OCI-LY7 (cell line): ENCODE data around the gene EDEM2. TPM values are rescaled to one million over a fixed set of nuclear protein-coding genes. Genes with fewer than 3 reads are reported as not detected.
"Not testable (repeated sequence)": the region's sequence is repeated elsewhere in the genome, so short reads cannot be mapped to it uniquely, and the experiment has no call there.

ENCODE experiments used
- BruUV-seq: library from RNA; stranded (reverse); fragments of 400-500 nt; replicated peaks from 2 replicates; lab custom pipeline; 2021; lab: Mats Ljungman, UMichigan
- CTCF ChIA-PET: fragments of 300-600 bp; sonication (Branson Sonifier 250); formaldehyde crosslinking; loops from one replicate; lab custom pipeline; 2022; ENCODE audit warnings: antibody characterized with exemption; ENCODE audit not compliant: unreplicated experiment; lab: Charles Lee
- POLR2A ChIA-PET: fragments of 300-600 bp; sonication (Branson Sonifier 250); formaldehyde crosslinking; loops from one replicate; lab custom pipeline; 2022; ENCODE audit warnings: antibody characterized with exemption; lab: Charles Lee
- DNase-seq: peaks from one replicate; pipeline ENCODE4 v3.0.0-alpha.2; 2015; ENCODE audit warnings: low spot score
- H2AFZ ChIP-seq: fragments of 200-600 bp; sonication (generic), shearing (Covaris generic); 2 replicates; pipeline ENCODE4 v1.6.1; 2014; ENCODE audit warnings: mild to moderate bottlenecking, antibody characterized with exemption, low read length, moderate library complexity
- H3K27ac ChIP-seq: fragments of 200-600 bp; sonication (generic); 2 replicates; pipeline ENCODE4 v1.5.1; 2014; ENCODE audit warnings: mixed run types, low read depth, mild to moderate bottlenecking, moderate library complexity, low read length, inconsistent platforms; ENCODE audit not compliant: poor library complexity, severe bottlenecking
- H3K36me3 ChIP-seq: fragments of 200-600 bp; sonication (generic); 2 replicates; pipeline ENCODE4 v1.6.1; 2014; ENCODE audit warnings: mild to moderate bottlenecking, antibody characterized with exemption, low read length, moderate library complexity, mixed read lengths; ENCODE audit not compliant: insufficient read depth
- H3K4me1 ChIP-seq: fragments of 200-600 bp; sonication (generic); 2 replicates; pipeline ENCODE4 v1.5.1; 2014; ENCODE audit warnings: mild to moderate bottlenecking, low read length; ENCODE audit not compliant: insufficient read depth, poor library complexity, severe bottlenecking
- H3K4me2 ChIP-seq: fragments of 200-600 bp; sonication (generic); 2 replicates; pipeline ENCODE4 v1.6.1; 2014; ENCODE audit warnings: mild to moderate bottlenecking, low read length
- H3K4me3 ChIP-seq: fragments of 200-600 bp; sonication (generic); 2 replicates; pipeline ENCODE4 v1.5.1; 2014; ENCODE audit warnings: mild to moderate bottlenecking, low read depth, low read length; ENCODE audit not compliant: poor library complexity, severe bottlenecking
- H3K79me2 ChIP-seq: fragments of 200-600 bp; sonication (generic); 2 replicates; pipeline ENCODE4 v1.6.1; 2016; ENCODE audit warnings: low read depth, mild to moderate bottlenecking, low read length, moderate library complexity, mixed read lengths; ENCODE audit not compliant: insufficient read depth
- H3K9me2 ChIP-seq: fragments of 200-600 bp; sonication (generic); 2 replicates; pipeline ENCODE4 v1.6.1; 2016; ENCODE audit warnings: mild to moderate bottlenecking, low read length, mixed read lengths; ENCODE audit not compliant: insufficient read depth
- H3K9me3 ChIP-seq: fragments of 200-600 bp; sonication (generic); 2 replicates; pipeline ENCODE4 v1.6.1; 2014; ENCODE audit warnings: mild to moderate bottlenecking, mixed run types, low read length, mixed read lengths
- H4K20me1 ChIP-seq: fragments of 200-600 bp; sonication (generic); 2 replicates; pipeline ENCODE4 v1.6.1; 2014; ENCODE audit warnings: mild to moderate bottlenecking, antibody characterized with exemption, low read length, moderate library complexity, mixed read lengths; ENCODE audit not compliant: insufficient read depth
- EZH2phosphoT487 ChIP-seq: fragments of 200-600 bp; sonication (generic); IDR thresholded peaks from 2 replicates; pipeline ENCODE4 v1.6.1; 2018; ENCODE audit warnings: low read depth, borderline replicate concordance, mild to moderate bottlenecking, mixed run types, antibody characterized with exemption, low read length, moderate library complexity, mixed read lengths
- intact Hi-C: fragments of 100-400 bp; cut with micrococcal nuclease; formaldehyde crosslinking; loops from one replicate; pipeline ENCODE4 v1.10.0; 2022; ENCODE audit not compliant: unreplicated experiment
- total RNA-seq, 2 experiments: library from RNA; depleted of rRNA in 1 of 2; stranded (reverse); fragments of >200 nt in 1 of 2; shearing (Covaris generic) in 1 of 2; gene quantifications; 2 replicates each; pipeline ENCODE4 v1.2.3, GENCODE V29; 2014 to 2022
- TF ChIP-seq, protein P1 (sequence below): fragments of 200-600 bp; sonication (generic); conservative IDR thresholded peaks from 2 replicates; pipeline ENCODE4 v1.5.1; 2014; ENCODE audit warnings: mild to moderate bottlenecking, antibody characterized with exemption, low read length, moderate library complexity, mixed read lengths

The EDEM2 gene
- total RNA-seq, 2 experiments from 2014 or later: 19.1 to 23.0 TPM

DNA sequence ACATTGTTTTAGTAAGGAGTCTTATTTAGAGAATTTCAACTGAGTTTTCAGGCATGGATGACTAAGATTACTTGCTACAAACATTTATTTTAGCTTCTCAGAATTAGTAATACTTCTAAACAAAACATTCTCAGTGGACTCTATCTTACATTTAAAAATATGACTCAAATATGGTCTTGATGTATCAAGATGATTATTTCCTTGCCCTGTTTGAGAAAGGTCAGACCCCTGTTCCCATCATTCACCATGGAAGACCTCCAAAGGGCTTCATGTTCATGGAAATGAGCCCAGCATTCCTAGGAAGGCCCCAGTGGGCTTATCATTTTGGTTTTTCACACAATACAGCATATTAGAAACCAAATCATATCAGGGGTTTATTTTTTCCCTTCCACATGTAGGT is 29.9 kb downstream of the EDEM2 start:
- ChIA-PET POLR2A (no interaction called here), CTCF (no interaction called here)
- TF ChIP-seq EZH2phosphoT487: no peak
- TF ChIP-seq, protein P1, sequence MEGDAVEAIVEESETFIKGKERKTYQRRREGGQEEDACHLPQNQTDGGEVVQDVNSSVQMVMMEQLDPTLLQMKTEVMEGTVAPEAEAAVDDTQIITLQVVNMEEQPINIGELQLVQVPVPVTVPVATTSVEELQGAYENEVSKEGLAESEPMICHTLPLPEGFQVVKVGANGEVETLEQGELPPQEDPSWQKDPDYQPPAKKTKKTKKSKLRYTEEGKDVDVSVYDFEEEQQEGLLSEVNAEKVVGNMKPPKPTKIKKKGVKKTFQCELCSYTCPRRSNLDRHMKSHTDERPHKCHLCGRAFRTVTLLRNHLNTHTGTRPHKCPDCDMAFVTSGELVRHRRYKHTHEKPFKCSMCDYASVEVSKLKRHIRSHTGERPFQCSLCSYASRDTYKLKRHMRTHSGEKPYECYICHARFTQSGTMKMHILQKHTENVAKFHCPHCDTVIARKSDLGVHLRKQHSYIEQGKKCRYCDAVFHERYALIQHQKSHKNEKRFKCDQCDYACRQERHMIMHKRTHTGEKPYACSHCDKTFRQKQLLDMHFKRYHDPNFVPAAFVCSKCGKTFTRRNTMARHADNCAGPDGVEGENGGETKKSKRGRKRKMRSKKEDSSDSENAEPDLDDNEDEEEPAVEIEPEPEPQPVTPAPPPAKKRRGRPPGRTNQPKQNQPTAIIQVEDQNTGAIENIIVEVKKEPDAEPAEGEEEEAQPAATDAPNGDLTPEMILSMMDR: no peak
- intact Hi-C loops: no loop called here
- H3K36me3 ChIP-seq: peaks cover 26% of the 10 kb centered on the region
- H3K9me3 ChIP-seq: no peaks in the 10 kb centered on the region
- no peak overlapping the region for H2AFZ ChIP-seq
- no peaks in the 10 kb centered on the region for H3K4me1 ChIP-seq
- no peaks in the 10 kb centered on the region for H3K9me2 ChIP-seq
- no peak for DNase-seq
- no peak overlapping the region for H3K27ac ChIP-seq
- H3K79me2 ChIP-seq: no peaks in the 10 kb centered on the region
- no peak overlapping the region for H3K4me3 ChIP-seq
- BruUV-seq: no TSS peak
- no peaks in the 10 kb centered on the region for H4K20me1 ChIP-seq
- H3K4me2 ChIP-seq: no peak overlapping the region

GRCh38 chr20:35116258-35116657 is 30.9 kb downstream of the EDEM2 start:
- peaks cover 17% of the 10 kb centered on the region for H3K36me3 ChIP-seq
- POLR2A ChIA-PET: no interaction called here
- no peak overlapping the region for H3K4me2 ChIP-seq
- H3K4me1 ChIP-seq: no peaks in the 10 kb centered on the region
- no peak for TF ChIP-seq EZH2phosphoT487
- TF ChIP-seq, protein P1: no peak
- H3K79me2 ChIP-seq: no peaks in the 10 kb centered on the region
- H3K9me2 ChIP-seq: no peaks in the 10 kb centered on the region
- DNase-seq: no peak
- H4K20me1 ChIP-seq: no peaks in the 10 kb centered on the region
- no peak overlapping the region for H3K27ac ChIP-seq
- H3K4me3 ChIP-seq: no peak overlapping the region
- intact Hi-C loops: no loop called here
- no peak overlapping the region for H2AFZ ChIP-seq
- no peaks in the 10 kb centered on the region for H3K9me3 ChIP-seq
- no TSS peak for BruUV-seq
- CTCF ChIA-PET: no interaction called here

- no peak for TF ChIP-seq EZH2phosphoT487
- TF ChIP-seq, protein P1: no peak
- Histone ChIP-seq H3K4me3 (no peak overlapping the region), H4K20me1 (no peaks in the 10 kb centered on the region), H3K4me1 (no peaks in the 10 kb centered on the region), H3K4me2 (no peak overlapping the region), H3K9me3 (no peaks in the 10 kb centered on the region), H3K36me3 (peaks cover 16% of the 10 kb centered on the region), H3K79me2 (no peaks in the 10 kb centered on the region), H2AFZ (no peak overlapping the region), H3K9me2 (no peaks in the 10 kb centered on the region), H3K27ac (no peak overlapping the region)
- POLR2A ChIA-PET: no interaction called here
- intact Hi-C loops: no loop called here
- CTCF ChIA-PET: interaction anchor here (0.6 kb wide), 1 partner anchor 340 kb away, joined by 4 read pairs; the partner anchor contains the start of gene CEP250
- BruUV-seq: no TSS peak
- no peak for DNase-seq
Measured at GRCh38 chr20:35115606-35116005, 31.5 kb downstream of the EDEM2 start.

GRCh38 chr20:35112276-35112675 is 34.9 kb downstream of the EDEM2 start:
- H2AFZ ChIP-seq, H3K9me2 ChIP-seq, H3K79me2 ChIP-seq, H3K4me1 ChIP-seq, H3K4me2 ChIP-seq, H4K20me1 ChIP-seq, intact Hi-C loops, H3K4me3 ChIP-seq, BruUV-seq, DNase-seq, H3K27ac ChIP-seq, H3K36me3 ChIP-seq, H3K9me3 ChIP-seq: not testable (repeated sequence)
- POLR2A ChIA-PET: interaction anchor here (0.7 kb wide), 1 partner anchor 82 kb away, joined by 4 read pairs; no protein-coding TSS in a partner anchor
- CTCF ChIA-PET: interaction anchor here (0.5 kb wide), 1 partner anchor 34 kb away, joined by 4 read pairs; no protein-coding TSS in a partner anchor
